GM19397 (cell line): Measurements from ENCODE around the gene ZNF286A.
A peak's percentile ranks its signal among the peaks of the same experiment; 100 is the strongest.
"Not testable (repeated sequence)": the region's sequence is repeated elsewhere in the genome, so short reads cannot be mapped to it uniquely, and the experiment has no call there.

Experiments
- ATAC-seq: cut with Tn5 transposase; IDR thresholded peaks from one replicate; pipeline ENCODE4 v1.9.1; 2021; ENCODE audit warnings: mild to moderate bottlenecking, moderate library complexity; ENCODE audit not compliant: unreplicated experiment

ZNF286A gene

GRCh38 chr17:15699413-15699924 lies at the start of gene ZNF286A:
ZNF286A (plus strand) TSS chr17:15699752; CDS start chr17:15700330, 578 bp downstream.
- ATAC-seq = peak; percentile 97

- no peak for ATAC-seq
Measured at GRCh38 chr17:15649861-15650421, 49.6 kb upstream of the ZNF286A start.

GRCh38 chr17:15650741-15651582 lies 48.6 kb upstream of the ZNF286A start:
- ATAC-seq = no peak

- ATAC-seq = peak; percentile 79
Measured at GRCh38 chr17:15651583-15652110, 47.9 kb upstream of the ZNF286A start.

- no peak for ATAC-seq
Measured at GRCh38 chr17:15652960-15653359, 46.6 kb upstream of the ZNF286A start.

GRCh38 chr17:15654401-15654800 lies 45.2 kb upstream of the ZNF286A start:
- ATAC-seq = not testable (repeated sequence)

GRCh38 chr17:15654886-15655561 lies 44.5 kb upstream of the ZNF286A start:
- no peak for ATAC-seq

- no peak for ATAC-seq
Measured at GRCh38 chr17:15657868-15658267, 41.7 kb upstream of the ZNF286A start.

- no peak for ATAC-seq
Measured at GRCh38 chr17:15658296-15658695, 41.3 kb upstream of the ZNF286A start.

- no peak for ATAC-seq
Measured at GRCh38 chr17:15659236-15659635, 40.3 kb upstream of the ZNF286A start.

- no peak for ATAC-seq
Measured at GRCh38 chr17:15659663-15660062, 39.9 kb upstream of the ZNF286A start.

GRCh38 chr17:15660077-15660476 lies 39.5 kb upstream of the ZNF286A start:
- no peak for ATAC-seq

- no peak for ATAC-seq
Measured at GRCh38 chr17:15662681-15663080, 36.9 kb upstream of the ZNF286A start.

- ATAC-seq = no peak
Measured at GRCh38 chr17:15663176-15663575, 36.4 kb upstream of the ZNF286A start.

- no peak for ATAC-seq
Measured at GRCh38 chr17:15663691-15664090, 35.9 kb upstream of the ZNF286A start.

GRCh38 chr17:15669526-15669925 lies 30.0 kb upstream of the ZNF286A start:
- ATAC-seq = not testable (repeated sequence)

GRCh38 chr17:15674640-15675039 lies 24.9 kb upstream of the ZNF286A start:
- not testable (repeated sequence) for ATAC-seq

- ATAC-seq = not testable (repeated sequence)
Measured at GRCh38 chr17:15675991-15676390, 23.6 kb upstream of the ZNF286A start.

- ATAC-seq = not testable (repeated sequence)
Measured at GRCh38 chr17:15683135-15683534, 16.4 kb upstream of the ZNF286A start.

- ATAC-seq = peak; percentile 93
Measured at GRCh38 chr17:15683824-15684478, 15.6 kb upstream of the ZNF286A start, which contains the start of gene TRIM16. TRIM16 (minus strand) TSS chr17:15684311; CDS start chr17:15651609, 32,702 bp downstream.

- not testable (repeated sequence) for ATAC-seq
Measured at GRCh38 chr17:15687494-15687893, 12.1 kb upstream of the ZNF286A start.
